Measurements from ENCODE around the gene CCDC149. TPM values are rescaled to one million over a fixed set of nuclear protein-coding genes. Genes with fewer than 3 reads are reported as not detected.

The CCDC149 gene
- total and polyA plus RNA-seq, 2 of the 8 experiments (the other 6 are each of a cell fraction or from before 2014, with no cell fraction given), result 2.2 to 5.6 TPM

DNA sequence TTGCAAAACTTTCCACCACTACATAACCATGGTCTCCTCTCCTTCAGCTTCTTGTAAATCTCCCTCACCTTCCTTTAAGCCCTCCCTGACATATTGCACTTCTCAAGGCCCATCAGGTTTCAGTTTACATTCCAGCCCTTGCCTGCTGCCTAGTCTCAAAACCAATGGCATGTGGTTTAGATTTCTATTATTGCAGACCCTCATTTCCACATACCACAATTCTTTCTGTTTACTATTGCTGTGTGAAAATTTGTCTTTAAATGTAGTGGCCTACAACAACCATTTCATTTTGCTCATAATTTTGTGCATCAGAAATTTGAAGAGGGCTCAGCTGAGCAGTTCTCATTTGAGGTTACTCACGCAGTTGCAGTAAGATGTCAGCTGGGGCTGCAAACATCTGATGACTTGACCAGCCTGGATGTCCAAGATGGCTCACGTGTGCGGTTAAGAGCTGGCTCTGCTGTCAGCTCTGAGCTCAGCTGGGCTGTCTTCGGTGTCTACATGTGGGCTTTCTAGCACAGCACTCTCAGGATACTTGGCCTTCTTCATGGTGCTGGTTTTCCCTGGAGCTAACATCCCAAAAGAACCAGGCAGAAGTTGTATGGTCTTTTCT, 147.4 kb downstream of the CCDC149 start (continued):
- TF ChIP-seq, protein P1, sequence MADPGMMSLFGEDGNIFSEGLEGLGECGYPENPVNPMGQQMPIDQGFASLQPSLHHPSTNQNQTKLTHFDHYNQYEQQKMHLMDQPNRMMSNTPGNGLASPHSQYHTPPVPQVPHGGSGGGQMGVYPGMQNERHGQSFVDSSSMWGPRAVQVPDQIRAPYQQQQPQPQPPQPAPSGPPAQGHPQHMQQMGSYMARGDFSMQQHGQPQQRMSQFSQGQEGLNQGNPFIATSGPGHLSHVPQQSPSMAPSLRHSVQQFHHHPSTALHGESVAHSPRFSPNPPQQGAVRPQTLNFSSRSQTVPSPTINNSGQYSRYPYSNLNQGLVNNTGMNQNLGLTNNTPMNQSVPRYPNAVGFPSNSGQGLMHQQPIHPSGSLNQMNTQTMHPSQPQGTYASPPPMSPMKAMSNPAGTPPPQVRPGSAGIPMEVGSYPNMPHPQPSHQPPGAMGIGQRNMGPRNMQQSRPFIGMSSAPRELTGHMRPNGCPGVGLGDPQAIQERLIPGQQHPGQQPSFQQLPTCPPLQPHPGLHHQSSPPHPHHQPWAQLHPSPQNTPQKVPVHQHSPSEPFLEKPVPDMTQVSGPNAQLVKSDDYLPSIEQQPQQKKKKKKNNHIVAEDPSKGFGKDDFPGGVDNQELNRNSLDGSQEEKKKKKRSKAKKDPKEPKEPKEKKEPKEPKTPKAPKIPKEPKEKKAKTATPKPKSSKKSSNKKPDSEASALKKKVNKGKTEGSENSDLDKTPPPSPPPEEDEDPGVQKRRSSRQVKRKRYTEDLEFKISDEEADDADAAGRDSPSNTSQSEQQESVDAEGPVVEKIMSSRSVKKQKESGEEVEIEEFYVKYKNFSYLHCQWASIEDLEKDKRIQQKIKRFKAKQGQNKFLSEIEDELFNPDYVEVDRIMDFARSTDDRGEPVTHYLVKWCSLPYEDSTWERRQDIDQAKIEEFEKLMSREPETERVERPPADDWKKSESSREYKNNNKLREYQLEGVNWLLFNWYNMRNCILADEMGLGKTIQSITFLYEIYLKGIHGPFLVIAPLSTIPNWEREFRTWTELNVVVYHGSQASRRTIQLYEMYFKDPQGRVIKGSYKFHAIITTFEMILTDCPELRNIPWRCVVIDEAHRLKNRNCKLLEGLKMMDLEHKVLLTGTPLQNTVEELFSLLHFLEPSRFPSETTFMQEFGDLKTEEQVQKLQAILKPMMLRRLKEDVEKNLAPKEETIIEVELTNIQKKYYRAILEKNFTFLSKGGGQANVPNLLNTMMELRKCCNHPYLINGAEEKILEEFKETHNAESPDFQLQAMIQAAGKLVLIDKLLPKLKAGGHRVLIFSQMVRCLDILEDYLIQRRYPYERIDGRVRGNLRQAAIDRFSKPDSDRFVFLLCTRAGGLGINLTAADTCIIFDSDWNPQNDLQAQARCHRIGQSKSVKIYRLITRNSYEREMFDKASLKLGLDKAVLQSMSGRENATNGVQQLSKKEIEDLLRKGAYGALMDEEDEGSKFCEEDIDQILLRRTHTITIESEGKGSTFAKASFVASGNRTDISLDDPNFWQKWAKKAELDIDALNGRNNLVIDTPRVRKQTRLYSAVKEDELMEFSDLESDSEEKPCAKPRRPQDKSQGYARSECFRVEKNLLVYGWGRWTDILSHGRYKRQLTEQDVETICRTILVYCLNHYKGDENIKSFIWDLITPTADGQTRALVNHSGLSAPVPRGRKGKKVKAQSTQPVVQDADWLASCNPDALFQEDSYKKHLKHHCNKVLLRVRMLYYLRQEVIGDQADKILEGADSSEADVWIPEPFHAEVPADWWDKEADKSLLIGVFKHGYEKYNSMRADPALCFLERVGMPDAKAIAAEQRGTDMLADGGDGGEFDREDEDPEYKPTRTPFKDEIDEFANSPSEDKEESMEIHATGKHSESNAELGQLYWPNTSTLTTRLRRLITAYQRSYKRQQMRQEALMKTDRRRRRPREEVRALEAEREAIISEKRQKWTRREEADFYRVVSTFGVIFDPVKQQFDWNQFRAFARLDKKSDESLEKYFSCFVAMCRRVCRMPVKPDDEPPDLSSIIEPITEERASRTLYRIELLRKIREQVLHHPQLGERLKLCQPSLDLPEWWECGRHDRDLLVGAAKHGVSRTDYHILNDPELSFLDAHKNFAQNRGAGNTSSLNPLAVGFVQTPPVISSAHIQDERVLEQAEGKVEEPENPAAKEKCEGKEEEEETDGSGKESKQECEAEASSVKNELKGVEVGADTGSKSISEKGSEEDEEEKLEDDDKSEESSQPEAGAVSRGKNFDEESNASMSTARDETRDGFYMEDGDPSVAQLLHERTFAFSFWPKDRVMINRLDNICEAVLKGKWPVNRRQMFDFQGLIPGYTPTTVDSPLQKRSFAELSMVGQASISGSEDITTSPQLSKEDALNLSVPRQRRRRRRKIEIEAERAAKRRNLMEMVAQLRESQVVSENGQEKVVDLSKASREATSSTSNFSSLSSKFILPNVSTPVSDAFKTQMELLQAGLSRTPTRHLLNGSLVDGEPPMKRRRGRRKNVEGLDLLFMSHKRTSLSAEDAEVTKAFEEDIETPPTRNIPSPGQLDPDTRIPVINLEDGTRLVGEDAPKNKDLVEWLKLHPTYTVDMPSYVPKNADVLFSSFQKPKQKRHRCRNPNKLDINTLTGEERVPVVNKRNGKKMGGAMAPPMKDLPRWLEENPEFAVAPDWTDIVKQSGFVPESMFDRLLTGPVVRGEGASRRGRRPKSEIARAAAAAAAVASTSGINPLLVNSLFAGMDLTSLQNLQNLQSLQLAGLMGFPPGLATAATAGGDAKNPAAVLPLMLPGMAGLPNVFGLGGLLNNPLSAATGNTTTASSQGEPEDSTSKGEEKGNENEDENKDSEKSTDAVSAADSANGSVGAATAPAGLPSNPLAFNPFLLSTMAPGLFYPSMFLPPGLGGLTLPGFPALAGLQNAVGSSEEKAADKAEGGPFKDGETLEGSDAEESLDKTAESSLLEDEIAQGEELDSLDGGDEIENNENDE (IDR thresholded peaks at IDR 0.05; ENCODE audit: insufficient replicate concordance, low read length), result no peak
- TF ChIP-seq EGR1 (IDR thresholded peaks at IDR 0.05; ENCODE audit: borderline replicate concordance, low read depth, low read length), result no peak
- no peak for TF ChIP-seq KDM1A (IDR thresholded peaks at IDR 0.05; ENCODE audit: borderline replicate concordance, low read length)
- TF ChIP-seq RFX5 (IDR thresholded peaks at IDR 0.05; ENCODE audit: borderline replicate concordance, low read depth, low read length), result no peak
- TF ChIP-seq, protein P2, sequence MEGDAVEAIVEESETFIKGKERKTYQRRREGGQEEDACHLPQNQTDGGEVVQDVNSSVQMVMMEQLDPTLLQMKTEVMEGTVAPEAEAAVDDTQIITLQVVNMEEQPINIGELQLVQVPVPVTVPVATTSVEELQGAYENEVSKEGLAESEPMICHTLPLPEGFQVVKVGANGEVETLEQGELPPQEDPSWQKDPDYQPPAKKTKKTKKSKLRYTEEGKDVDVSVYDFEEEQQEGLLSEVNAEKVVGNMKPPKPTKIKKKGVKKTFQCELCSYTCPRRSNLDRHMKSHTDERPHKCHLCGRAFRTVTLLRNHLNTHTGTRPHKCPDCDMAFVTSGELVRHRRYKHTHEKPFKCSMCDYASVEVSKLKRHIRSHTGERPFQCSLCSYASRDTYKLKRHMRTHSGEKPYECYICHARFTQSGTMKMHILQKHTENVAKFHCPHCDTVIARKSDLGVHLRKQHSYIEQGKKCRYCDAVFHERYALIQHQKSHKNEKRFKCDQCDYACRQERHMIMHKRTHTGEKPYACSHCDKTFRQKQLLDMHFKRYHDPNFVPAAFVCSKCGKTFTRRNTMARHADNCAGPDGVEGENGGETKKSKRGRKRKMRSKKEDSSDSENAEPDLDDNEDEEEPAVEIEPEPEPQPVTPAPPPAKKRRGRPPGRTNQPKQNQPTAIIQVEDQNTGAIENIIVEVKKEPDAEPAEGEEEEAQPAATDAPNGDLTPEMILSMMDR (IDR thresholded peaks at IDR 0.05; ENCODE audit: control extremely low read depth in 1 of 3, insufficient read depth in 1 of 3, low read depth in 1 of 3, low read length in 3 of 3), result no peak
- TF ChIP-seq BRCA1 (IDR thresholded peaks at IDR 0.05; ENCODE audit: low read depth, low read length), result no peak
